Muscle of back (tissue), 11 donors: ENCODE measurements around the gene NINJ1. TPM values are rescaled to one million over a fixed set of nuclear protein-coding genes. Genes with fewer than 3 reads are reported as not detected.
A peak's percentile ranks its signal among the peaks of the same experiment; 100 is the strongest.
"Not testable (repeated sequence)": the region's sequence is repeated elsewhere in the genome, so short reads cannot be mapped to it uniquely, and the experiment has no call there.

ENCODE experiments used
- DNase-seq, 3 donors: peaks; one replicate each; pipeline versions ENCODE4 v3.0.0 to v3.0.0-alpha.2; 2013
- polyA plus RNA-seq, 10 donors: library from polyadenylated mRNA; unstranded; fragments of 120-200 nt; gene quantifications; one replicate each; pipeline ENCODE4 v1.2.1, GENCODE V29; 2013; ENCODE audit not compliant: insufficient read length in 10 of 10

The NINJ1 gene
- polyA plus RNA-seq, 10 donors: 21.4 to 30.8 (median 26.4) TPM

GRCh38 chr9:93121316-93122241 lies 12.5 kb downstream of the NINJ1 start:
- DNase-seq: no peak

DNA sequence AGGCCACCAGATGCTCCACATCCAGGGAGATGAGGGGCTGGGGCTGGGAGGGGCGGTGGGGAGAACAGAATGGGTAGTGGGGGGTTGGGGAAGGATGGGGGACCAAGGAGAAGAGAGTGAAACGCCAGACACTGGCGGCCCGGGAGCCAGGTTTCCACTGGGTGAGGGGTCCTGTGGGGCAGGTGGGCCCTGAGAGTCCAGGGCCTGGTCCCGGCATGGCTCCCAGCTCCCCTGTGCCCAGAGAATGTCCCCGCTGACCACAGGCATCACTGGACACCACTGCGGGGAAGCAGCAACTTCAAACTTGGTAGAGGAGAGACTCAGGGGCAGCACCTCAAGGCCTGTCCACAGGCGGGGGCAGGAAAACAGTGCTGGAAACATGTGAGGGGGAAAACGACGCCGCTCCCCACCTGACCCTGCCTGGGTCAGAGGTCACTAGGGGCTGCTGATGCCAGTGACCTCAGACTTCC lies 13.2 kb downstream of the NINJ1 start:
- no peak for DNase-seq

DNA sequence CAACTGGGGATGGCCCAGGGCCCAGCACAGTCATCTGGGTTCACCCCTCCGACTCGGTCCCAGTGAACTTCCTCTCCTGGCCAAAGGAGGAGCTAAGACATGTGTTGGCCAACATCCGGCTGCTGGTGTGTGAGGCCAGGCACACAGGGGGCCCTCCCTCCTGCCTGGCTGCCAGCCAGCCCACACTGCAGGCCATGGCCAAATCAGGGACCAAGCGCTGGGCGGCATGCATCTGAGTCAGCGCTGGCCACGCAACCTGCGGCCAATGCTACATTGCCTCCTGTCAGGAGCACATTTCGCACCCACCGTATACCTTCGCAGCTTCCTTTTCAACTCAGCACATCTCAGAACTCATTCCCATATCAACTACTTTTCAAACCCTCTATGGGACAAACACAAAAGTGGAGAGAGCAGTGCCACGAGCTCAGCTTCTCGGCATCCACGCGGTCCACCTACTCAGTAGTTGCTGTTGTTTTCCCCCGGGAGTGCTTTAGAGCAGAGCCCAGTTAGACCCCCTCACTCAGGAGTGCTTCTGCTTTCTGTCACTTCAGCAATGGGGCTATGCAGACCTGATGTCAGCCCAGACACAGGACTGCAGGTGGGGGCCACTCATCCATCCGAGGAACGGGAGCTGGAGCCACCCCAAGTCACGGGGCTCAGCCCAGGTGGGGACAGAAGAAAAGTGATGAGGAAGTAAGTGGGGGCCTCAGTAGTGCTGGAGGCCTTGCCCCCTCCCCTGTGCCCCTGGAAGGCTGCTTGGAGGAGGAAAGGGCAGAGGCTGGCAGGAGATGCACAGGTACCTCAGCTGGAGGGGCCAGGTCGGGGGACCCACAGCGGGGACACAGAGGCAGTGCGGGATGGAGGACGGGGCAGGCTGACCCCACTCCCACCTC lies 13.9 kb downstream of the NINJ1 start:
- DNase-seq: peak; percentile 57 to 81 (median 75)

- DNase-seq: no peak
Observed at GRCh38 chr9:93119703-93119952, 14.4 kb downstream of the NINJ1 start.

- no peak for DNase-seq
Observed at GRCh38 chr9:93118863-93119702, 15.0 kb downstream of the NINJ1 start.

DNA sequence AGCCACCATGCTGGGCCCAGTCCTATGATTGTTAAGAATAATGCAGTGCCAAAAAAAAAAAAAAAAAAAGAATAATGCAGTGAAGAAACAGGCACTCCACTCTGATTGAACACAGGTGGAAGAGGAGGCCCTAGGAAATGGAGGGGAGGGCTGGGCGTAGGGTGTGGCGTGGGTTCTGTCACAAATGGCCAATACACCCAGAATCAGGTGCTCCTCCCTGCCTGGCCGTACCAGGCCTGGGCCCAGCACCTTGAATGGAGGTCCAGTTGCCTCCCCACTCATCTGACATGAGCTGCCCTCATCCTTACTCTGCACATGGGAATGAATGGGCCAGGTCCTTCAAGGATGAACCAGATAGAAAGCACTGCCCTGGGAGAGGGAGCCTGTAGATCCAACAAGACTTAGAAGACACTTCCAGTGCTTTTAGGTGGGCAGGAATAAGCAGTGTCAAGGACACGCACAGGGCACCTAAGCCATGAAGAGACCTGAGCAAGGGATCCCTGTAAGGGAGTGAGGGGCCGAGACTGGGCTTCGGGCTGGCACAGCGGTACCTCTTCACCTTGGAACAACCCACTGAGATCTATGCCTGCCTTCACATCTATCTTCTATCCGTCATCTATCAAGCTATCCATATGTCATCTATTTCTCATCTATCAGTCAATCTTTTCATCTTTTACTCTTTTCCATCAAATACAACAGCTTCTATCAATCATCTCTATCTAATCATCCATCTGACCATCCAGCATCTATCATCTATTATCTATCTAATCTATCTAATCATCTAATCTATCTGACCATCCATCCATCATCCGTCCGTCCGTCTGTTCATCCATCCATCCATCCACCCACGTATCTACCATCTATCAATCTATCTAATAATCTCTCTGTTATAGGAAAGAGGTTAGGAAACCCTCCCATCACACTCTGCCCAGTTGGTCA lies 15.9 kb downstream of the NINJ1 start:
- no peak for DNase-seq

DNA sequence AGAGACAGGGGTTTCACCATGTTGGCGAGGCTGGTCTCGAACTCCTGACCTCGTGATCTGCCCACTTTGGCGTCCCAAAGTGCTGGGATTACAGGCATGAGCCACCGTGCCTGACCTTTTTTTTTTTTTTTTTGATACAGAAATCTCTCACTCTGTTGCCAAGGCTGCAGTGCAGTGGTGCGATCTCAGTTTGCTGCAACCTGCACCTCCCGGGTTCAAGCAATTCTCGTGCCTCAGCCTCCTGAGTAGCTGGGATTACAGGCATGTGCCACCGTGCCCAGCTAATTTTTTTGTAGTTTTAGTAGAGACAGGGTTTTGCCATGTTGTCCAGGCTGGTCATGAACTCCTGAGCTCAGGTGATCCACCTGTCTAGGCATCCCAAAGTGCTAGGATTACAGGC lies 16.5 kb downstream of the NINJ1 start:
- DNase-seq: not testable (repeated sequence)

DNA sequence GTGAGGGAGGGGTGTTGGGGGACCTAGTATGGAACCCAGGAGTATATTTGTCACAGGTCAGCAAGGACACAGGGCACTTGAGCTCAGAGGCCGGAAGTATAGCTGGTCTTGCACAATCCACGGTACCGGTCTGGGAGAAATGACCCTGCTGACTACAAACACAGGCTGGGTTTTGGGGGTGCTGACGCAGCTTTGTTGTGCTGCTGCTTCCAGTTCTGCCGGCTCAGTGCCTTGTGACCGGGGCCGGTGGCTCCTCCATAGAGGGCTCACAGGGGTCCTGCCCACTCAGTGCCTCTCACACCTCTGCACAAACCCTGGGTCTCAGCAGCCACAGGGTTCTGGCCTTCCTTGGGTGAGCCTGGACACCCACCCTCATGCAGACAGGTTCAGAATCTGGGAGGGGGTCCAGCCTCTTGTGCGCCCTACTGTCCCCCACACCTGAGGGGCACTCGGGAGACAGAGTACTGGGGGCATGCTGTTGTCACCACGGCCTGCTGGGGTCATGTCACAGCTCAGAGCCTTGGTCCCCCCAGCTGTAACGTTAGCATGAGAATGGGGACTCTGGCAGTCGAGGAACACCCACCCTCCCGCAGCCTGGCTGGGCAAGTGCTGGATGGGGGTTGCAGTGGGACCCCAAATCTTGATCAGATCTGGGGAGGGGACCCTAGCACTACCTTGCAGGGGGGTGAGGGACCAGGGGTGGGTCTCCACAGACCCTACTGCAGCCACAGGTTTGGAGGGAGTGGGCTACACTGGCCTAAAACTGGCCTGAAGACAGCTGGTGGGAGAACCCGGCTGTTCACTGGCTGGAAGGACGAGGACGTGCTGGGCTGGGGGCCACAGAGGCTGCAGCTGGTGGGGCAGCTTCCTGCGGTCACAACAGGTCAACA lies 17.7 kb downstream of the NINJ1 start:
- DNase-seq: peak in 1 of 3 donors; percentile 65

DNA sequence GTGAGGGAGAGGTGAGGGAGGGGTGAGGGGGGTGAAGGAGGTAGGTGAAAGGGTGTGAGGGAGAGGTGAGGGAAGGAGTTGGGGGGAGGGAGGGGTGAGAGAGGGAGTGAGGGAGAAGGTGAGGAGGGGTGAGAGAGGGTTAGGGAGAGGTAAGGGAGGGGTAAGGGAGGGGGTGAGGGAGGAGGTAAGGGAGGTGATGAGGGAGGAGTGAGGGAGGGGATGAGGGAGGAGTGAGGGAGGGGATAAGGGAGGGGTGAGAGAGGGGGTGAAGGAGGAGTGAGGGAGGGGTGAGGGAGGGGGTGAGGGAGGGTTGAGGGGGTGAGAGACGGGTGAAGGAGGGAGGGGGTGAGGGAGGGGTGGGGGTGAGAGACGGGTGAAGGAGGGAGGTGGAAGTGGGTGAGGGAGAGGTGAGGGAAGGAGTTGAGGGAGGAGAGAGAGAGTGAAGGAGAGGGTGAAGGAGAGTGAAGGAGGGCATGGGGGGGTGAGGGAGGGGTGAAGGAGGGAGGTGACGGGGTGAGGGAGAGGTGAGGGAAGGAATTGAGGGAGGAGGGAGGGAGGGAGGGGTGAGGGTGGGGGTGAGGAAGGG lies 18.5 kb downstream of the NINJ1 start:
- DNase-seq: no peak

DNA sequence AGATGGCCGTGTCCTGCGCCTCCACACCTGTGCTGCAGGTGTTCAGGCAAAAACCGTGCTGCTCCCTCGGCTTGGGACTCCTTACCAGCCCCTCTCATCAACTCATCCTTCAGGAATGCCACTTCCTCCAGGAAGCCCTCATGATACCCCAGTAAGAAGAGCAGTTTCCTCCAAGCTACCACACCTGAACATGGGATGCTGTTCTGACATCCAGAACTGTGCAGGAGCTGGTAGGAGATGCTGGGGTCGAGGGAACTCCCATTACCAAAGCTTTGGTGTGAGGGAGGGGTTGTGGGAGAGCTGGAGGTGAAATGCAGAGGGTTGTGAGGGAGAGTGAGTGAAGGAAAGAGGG lies 19.1 kb downstream of the NINJ1 start:
- no peak for DNase-seq

GRCh38 chr9:93114169-93114983 lies 19.7 kb downstream of the NINJ1 start:
- no peak for DNase-seq

GRCh38 chr9:93112864-93113389 lies 21.1 kb downstream of the NINJ1 start:
- no peak for DNase-seq

DNA sequence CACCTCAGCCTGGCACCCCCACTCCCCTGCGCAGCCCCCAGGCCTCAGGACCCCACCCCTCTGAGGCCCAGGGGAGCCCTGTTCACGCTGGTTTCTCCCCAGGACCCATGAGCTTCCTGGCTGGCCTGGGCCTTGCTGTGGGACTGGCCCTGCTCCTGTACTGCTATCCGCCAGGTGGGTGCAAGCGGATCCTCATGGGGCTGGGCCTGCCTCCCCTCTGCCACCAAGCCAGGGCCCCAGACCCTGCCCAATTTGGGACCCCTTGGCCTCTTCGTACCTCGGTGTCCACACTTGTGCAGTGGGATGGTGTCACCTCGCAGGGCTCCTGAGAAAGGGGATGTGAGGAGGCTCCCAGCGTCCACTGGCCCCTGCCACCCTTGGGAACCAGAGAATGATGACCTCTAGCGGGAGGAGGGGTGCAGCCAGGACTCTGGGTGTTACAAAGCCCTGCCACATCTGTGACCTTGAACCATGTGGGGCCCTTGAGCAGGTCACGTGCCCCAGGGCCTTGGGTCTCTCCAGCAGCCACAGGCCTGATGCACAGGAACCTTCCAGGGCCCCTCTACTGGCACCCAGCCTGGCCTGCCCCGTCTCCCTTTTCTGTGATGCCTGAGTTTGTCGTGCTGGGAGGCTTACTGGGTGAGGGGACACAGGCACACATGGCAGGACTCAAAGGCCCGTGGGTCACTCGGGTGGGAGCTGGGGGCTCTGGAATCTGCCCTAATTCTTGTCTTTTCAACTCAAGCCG lies 21.8 kb downstream of the NINJ1 start:
- no peak for DNase-seq

DNA sequence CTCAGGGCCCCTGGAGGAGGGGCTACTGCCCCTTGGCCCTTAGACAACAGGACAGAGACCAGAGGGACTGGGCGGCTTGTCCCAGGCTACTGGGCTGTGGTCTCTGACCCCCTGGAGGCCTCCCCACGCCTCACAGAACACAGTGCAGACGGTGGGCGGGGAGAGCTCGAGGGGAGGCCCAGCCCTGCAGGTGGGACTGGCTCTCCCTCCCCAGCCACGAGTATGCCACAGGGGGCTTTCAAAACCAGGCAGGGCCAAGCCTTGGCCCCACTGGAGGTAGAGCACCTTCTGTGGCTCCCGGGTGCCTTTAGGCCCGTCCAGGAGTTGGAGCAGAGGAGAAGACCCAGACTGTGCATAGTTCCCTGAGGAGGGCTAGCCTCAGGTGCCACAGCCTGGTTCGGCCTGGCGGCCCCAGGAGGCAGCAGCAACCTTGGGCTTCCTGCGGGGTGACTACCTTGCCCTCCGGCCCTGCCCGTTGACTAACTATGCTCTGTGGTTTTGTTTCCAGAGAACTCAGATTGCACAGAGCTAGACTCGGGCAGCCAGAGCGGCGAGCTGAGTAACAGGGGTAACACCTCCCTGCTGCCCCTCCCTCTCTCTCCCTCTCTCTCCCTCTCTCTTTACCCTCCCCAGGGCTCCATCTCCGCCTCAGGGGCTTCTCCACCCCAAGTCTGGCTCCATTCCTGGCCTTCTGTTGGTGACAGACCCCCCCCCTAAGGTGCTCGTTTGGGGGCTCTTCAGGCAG lies 22.5 kb downstream of the NINJ1 start:
- no peak for DNase-seq

DNA sequence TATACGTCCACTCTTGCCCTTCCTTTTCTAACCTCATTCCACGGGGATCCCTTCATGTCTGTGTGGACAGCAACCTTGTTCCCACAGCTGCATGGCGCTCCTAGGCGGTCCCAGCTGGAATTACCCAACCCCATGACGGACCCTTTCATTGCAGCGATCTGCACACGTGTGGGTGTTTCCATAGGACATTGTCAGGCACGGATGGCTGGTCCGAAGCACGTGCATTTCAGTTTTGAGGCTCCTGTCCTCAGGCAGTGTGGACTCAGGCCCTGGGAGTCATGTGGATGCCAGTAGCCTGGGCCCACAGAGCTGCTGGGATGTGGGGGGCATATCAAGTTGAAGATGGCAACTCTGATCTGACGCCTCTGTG lies 23.1 kb downstream of the NINJ1 start:
- no peak for DNase-seq

DNA sequence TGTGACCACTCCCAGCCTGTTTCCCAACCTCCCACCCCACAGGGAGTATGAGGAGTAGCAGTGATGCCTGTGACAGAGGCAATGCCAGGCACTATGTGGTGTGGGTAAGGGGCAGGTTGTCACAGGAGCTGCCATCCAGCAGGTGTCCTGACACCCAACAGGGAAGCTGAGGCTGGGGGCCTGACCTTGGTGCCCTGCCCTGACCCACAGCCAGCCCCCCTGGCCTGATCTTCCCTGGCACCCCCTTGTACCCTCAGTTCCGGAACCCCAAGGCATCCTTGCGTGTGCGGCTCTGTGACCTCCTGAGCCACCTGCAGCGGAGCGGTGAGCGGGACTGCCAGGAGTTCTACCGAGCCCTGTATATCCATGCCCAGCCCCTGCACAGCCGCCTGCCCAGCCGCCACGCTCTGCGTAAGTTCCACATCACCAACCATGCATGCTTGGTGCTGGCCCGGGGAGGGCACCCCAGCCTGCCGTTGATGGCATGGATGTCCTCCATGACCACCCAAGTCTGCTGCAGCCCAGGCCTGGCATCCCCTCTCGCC lies 23.7 kb downstream of the NINJ1 start:
- no peak for DNase-seq
